ENCODE measurements around the gene ATG4B. TPM values are rescaled to one million over a fixed set of nuclear protein-coding genes. Genes with fewer than 3 reads are reported as not detected.
A peak's percentile ranks its signal among the peaks of the same experiment; 100 is the strongest.

The ATG4B gene
- total RNA-seq, 2 experiments from 2014 or later: 84.1 to 87.1 TPM

DNA sequence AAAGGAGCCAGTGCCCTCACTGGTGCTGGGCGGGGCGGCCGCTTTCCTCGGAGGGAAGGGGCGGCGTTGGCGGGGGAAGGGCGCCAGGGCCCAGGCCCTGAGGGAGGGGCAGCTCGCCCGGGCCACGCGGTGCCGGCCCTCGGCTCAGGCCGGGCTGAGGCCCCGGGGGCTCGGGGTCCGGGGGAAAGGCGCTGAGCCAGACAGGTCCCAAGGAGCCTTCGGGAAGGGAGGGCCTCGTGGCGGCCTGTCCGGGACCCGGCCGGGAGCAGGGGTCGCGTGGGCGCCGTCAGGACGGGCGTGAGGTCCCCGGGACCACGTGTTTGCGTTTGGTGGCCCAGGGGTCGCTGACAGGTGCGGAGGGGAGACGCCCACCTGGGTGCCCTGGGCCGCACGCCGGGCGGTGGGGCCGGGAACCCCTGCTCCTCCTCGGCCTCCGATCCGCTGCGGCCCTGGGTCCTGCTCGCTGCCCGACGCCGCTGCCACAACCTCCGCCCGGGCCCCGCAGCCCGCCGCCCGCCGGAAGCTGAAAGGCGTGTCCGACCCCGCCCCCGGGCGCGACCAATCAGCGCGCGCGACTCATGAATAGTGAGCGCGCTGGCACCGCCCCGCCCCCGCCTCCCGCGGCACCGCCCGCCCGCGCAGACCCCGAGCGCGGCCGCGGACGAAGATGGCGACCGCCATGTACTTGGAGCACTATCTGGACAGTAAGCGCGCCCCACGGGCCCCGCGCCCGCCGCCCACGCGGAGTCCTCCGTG, 64.1 kb downstream of the ATG4B start, which contains the start of gene ING5:
ING5 (plus strand) TSS at position 641 of the 756 bp plus-strand sequence; CDS start at position 668, 27 bp downstream.
- peak; percentile 96 for DNase-seq
- H3K27ac Mint-ChIP-seq: peak within 1 kb of the TSS; percentile 84
- peaks cover 4% of the 10 kb centered on the region for H3K9me3 Mint-ChIP-seq
- H3K27me3 Mint-ChIP-seq: no peaks in the 10 kb centered on the region
- CTCF ChIA-PET: interaction anchor here (0.6 to 5.9 kb wide), 16 partner anchors 9 to 623 kb away, joined by 3 to 54 read pairs (median 4); partner anchors contain the start of genes D2HGDH, DTYMK, HDLBP and SEPTIN2
- POLR2A ChIA-PET: interaction anchor here (1.0 to 7.6 kb wide), 21 partner anchors 10 to 388 kb away, joined by 3 to 141 read pairs (median 9); partner anchors contain the start of genes D2HGDH, DTYMK, HDLBP and PDCD1
- H3K4me1 Mint-ChIP-seq: peaks cover 27% of the 10 kb centered on the region
- peak within 1 kb of the TSS; percentile 79 for H3K4me3 Mint-ChIP-seq
- peaks cover 21% of the 10 kb centered on the region for H3K36me3 Mint-ChIP-seq (ENCODE audit: low read depth)

DNA sequence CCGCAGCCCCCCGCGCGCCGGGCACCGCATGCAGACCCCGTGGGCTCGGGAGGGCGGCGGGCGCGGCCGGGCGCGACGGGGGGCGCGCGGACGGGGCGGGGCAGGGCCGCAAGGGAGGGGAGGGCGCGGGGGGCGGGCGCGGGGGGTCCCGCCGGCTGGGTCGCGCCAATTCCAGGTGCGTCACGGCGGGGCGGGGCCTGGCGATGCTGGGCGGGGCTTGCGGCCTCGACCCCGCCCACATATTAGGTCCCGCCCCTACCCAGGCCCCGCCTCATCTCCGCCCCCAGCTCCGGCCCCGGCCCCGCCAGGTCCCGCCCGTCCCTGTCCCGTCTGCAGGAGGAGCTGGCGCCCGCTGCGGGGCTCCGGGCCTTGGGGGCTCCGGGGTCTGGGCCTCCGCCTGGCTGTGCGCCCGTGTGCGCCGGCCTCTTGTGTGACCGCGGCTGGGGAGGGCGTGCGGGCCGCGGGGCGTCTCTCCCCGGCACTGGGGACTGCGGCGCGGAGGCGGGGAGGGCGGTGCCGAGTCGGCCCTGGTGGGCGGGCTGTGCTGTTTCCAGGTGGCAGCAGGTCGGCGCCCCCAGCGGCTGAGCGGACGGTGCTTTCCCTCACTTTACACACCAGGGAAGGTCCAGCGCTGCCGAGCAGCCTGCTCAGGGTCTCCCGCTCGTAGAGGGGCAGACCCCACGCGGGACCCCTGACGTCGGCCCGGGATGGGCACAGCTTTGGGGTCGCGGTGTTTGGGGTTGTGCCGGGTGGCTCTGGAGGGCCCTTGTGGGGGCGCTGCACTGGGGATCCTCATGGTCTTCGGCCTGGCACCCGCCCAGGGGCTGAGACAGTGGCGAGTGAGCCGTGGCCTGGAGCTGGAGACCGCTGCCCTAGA, 64.9 kb downstream of the ATG4B start:
- H3K36me3 Mint-ChIP-seq (ENCODE audit: low read depth): peaks cover 28% of the 10 kb centered on the region
- ChIA-PET POLR2A (interaction anchor here (1.0 to 7.6 kb wide), 20 partner anchors 10 to 389 kb away, joined by 3 to 141 read pairs (median 9); partner anchors contain the start of genes D2HGDH, DTYMK, HDLBP and PDCD1), CTCF (interaction anchor here (0.8 to 5.9 kb wide), 14 partner anchors 9 to 624 kb away, joined by 3 to 54 read pairs (median 4); partner anchors contain the start of genes D2HGDH, DTYMK, HDLBP and SEPTIN2)
- no peaks in the 10 kb centered on the region for H3K27me3 Mint-ChIP-seq
- peaks cover 6% of the 10 kb centered on the region for H3K9me3 Mint-ChIP-seq
- peaks cover 27% of the 10 kb centered on the region for H3K4me1 Mint-ChIP-seq
- H3K4me3 Mint-ChIP-seq: peak overlapping the region; percentile 76
- H3K27ac Mint-ChIP-seq: peak overlapping the region; percentile 38
- peak; percentile 85 for DNase-seq

DNA sequence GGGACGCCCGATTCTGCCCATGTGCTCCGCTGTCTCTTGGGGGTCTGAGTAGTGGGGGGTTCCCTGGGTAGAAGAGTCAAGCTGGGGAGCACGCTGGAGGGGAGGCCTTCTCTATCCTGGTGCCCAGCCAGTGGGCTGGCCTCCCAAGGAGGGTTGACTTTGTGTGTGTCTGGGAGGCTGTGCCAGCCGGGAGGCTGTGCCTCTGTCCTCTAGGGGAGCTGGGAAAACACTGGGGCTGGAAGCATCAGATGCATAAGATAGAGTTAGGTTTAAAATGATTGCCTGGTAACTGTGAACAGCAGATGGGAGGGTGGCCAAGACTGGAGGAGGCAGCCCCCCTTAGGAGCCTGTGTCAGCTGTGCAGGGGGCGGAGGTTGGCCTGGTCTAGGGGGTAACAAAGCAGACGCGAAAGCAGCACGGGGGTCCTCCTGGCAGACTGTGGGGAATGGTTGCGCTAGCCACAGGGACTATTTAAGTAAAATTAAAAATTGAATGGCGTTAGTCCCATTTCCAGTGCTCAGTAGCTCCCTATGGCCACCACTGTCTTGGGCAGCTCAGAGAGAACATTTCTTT, 65.6 kb downstream of the ATG4B start:
- CTCF ChIA-PET: interaction anchor here (1.6 to 5.9 kb wide), 5 partner anchors 11 to 175 kb away, joined by 11 to 54 read pairs (median 27); partner anchors contain the start of genes D2HGDH and DTYMK
- peak overlapping the region; percentile 38 for H3K27ac Mint-ChIP-seq
- DNase-seq: no peak
- H3K9me3 Mint-ChIP-seq: peaks cover 6% of the 10 kb centered on the region
- H3K4me1 Mint-ChIP-seq: peaks cover 27% of the 10 kb centered on the region
- no peaks in the 10 kb centered on the region for H3K27me3 Mint-ChIP-seq
- H3K36me3 Mint-ChIP-seq (ENCODE audit: low read depth): peaks cover 31% of the 10 kb centered on the region
- H3K4me3 Mint-ChIP-seq: peak overlapping the region; percentile 76
- POLR2A ChIA-PET: interaction anchor here (0.5 to 7.6 kb wide), 11 partner anchors 10 to 1143 kb away, joined by 3 to 141 read pairs (median 10); partner anchors contain the start of genes D2HGDH, DTYMK and PDCD1

DNA sequence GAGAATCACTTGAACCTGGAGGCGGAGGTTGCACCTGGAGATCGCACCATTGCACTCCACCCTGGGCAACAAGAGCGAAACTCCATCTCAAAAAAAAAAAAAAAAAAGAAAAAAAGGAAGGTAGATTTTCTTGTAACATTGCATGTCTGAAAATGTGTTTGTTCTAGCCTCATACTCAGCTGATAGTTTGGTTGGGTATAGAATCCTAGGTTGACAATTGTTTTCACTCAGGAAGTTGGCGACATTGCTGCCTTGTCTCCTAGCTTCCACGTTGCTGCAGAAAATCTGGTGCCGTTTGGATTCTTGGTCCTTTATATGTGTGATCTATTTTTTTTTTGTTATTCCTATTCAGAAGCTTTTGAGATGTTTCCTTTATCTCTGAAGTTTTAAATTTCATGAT, 69.0 kb downstream of the ATG4B start:
- Mint-ChIP-seq H3K27me3 (no peaks in the 10 kb centered on the region), H3K27ac (no peak overlapping the region), H3K4me3 (no peak overlapping the region), H3K36me3 (ENCODE audit: low read depth) (peaks cover 54% of the 10 kb centered on the region), H3K4me1 (peaks cover 12% of the 10 kb centered on the region), H3K9me3 (peaks cover 6% of the 10 kb centered on the region)
- DNase-seq: no peak
- ChIA-PET CTCF (interaction anchor here (0.9 to 1.7 kb wide), 3 partner anchors 9 to 27 kb away, joined by 4 to 5 read pairs (median 4); no protein-coding TSS in a partner anchor), POLR2A (interaction anchor here (0.7 kb wide), 1 partner anchor 354 kb away, joined by 4 read pairs; no protein-coding TSS in a partner anchor)

DNA sequence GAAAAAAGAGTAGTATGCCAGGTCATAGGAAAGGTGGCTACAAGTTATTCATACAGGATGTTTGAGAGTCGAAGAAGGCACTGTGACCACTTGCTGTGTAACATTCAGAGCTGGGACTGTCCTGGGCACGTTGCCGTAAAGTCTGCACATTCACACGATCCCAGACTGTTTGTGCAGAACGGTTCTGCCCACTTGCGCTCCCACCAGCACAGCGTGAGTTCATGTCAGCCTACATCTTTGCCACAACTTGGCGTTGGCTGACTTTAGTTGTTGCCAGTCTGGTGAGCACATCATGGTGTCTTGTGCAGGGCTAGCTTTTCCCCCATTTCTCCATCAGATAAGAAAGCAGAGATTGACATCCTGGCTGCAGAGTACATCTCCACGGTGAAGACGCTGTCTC, 71.4 kb downstream of the ATG4B start:
- Mint-ChIP-seq H3K36me3 (ENCODE audit: low read depth) (peaks cover 61% of the 10 kb centered on the region), H3K27me3 (no peaks in the 10 kb centered on the region), H3K27ac (no peak overlapping the region), H3K9me3 (peaks cover 6% of the 10 kb centered on the region), H3K4me1 (peaks cover 2% of the 10 kb centered on the region), H3K4me3 (no peak overlapping the region)
- ChIA-PET CTCF (no interaction called here), POLR2A (no interaction called here)
- no peak for DNase-seq

DNA sequence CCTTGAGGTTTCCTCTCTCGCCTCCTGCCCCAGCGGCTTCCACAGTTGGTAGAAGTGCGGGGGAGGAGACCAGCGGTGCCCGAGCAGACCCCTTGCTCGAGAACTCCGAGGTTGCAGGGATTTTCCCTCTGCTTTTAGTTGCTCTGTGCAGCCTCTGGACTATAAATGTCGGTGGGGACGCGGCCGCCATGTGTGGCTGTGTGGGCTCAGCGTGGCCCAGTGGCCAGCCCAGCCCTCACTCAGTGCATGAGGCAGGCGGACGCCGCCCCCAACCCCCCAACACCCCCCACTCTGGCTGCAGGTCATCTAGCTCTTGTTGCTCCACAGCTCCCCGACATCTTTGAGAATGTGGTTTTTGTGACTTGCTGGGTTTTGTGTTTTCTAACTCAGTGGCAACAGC, 81.6 kb downstream of the ATG4B start:
- ChIA-PET POLR2A (interaction anchor here (0.9 kb wide), 1 partner anchor 18 kb away, joined by 5 read pairs; the partner anchor contains the start of gene ING5), CTCF (no interaction called here)
- Mint-ChIP-seq H3K4me3 (no peak overlapping the region), H3K4me1 (no peaks in the 10 kb centered on the region), H3K27ac (no peak overlapping the region), H3K27me3 (no peaks in the 10 kb centered on the region), H3K9me3 (peaks cover 4% of the 10 kb centered on the region), H3K36me3 (ENCODE audit: low read depth) (peaks cover 48% of the 10 kb centered on the region)
- DNase-seq: no peak

DNA sequence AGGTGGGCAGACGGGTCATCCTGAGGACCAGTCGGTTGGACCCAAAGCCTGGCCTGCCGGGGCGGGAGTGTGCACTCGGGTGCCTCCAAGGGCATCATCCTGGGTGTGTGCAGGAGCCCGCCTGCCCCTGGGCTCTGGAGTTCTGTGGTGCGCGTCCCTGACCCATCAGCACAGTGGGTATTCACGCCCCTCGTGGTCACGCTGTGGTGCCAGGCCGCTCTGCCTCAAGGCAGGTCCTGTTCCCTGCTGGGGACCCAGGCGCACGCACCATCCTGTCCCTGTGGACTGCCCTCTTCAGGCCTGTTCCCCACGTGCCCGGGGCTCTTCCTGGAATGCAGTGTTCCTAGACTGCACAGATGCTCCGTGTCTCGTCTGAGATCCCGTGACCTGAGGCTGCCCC, 82.6 kb downstream of the ATG4B start:
- CTCF ChIA-PET: no interaction called here
- no peak for DNase-seq
- peaks cover 4% of the 10 kb centered on the region for H3K9me3 Mint-ChIP-seq
- H3K4me1 Mint-ChIP-seq: no peaks in the 10 kb centered on the region
- POLR2A ChIA-PET: interaction anchor here (0.6 to 0.9 kb wide), 2 partner anchors 9 to 19 kb away, joined by 3 to 5 read pairs; partner anchors contain the start of gene ING5
- H3K27ac Mint-ChIP-seq: no peak overlapping the region
- peaks cover 46% of the 10 kb centered on the region for H3K36me3 Mint-ChIP-seq (ENCODE audit: low read depth)
- H3K4me3 Mint-ChIP-seq: no peak overlapping the region
- no peaks in the 10 kb centered on the region for H3K27me3 Mint-ChIP-seq

DNA sequence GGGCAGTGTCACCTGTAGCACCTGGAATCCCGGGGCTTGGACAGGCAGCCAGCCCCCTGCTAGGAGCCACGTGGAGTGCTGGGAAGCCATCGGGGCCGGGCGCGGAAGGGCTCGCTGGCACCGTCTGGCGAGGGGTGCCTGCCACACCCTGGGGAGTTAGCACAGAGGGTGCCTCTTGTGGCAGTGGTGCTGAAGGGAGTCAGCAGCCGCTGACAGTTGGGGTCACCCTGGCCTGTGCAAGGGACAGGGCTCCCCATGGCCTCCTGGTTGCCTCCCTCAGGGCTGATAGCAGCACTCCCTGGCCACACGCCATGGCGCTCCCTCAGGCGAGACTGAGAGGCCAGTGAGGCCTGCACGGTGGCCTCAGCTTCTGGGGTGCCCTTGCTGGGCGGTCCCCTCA, 83.1 kb downstream of the ATG4B start:
- peaks cover 47% of the 10 kb centered on the region for H3K36me3 Mint-ChIP-seq (ENCODE audit: low read depth)
- no peaks in the 10 kb centered on the region for H3K4me1 Mint-ChIP-seq
- no peak overlapping the region for H3K4me3 Mint-ChIP-seq
- no peak for DNase-seq
- ChIA-PET CTCF (interaction anchor here (1.1 kb wide), 1 partner anchor 158 kb away, joined by 3 read pairs; no protein-coding TSS in a partner anchor), POLR2A (interaction anchor here (0.6 kb wide), 1 partner anchor 9 kb away, joined by 3 read pairs; no protein-coding TSS in a partner anchor)
- no peaks in the 10 kb centered on the region for H3K27me3 Mint-ChIP-seq
- H3K9me3 Mint-ChIP-seq: peaks cover 4% of the 10 kb centered on the region
- H3K27ac Mint-ChIP-seq: no peak overlapping the region

DNA sequence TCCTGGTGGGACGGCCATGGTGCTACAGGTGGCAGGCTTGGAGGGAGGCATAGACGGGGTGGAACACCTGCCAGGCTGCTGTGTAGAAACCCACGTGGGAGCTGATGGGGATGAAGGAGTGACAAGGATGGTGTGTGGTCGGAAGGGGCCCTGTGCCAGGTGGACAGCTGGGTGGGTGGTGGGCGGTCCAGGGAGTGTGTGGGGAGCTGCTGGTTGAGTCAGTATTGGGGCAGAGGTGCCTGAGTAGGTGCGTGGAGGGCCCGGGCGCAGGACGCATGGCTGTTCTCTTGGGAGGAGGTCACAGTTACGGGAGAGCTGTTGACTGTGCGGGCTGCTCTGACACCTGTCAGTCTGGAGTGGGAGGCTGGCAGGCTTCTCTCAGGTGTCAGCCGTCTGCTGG, 84.4 kb downstream of the ATG4B start:
- Mint-ChIP-seq H3K27ac (no peak overlapping the region), H3K36me3 (ENCODE audit: low read depth) (peaks cover 43% of the 10 kb centered on the region), H3K4me1 (no peaks in the 10 kb centered on the region), H3K4me3 (no peak overlapping the region), H3K27me3 (no peaks in the 10 kb centered on the region), H3K9me3 (peaks cover 4% of the 10 kb centered on the region)
- POLR2A ChIA-PET: no interaction called here
- CTCF ChIA-PET: interaction anchor here (1.1 kb wide), 1 partner anchor 157 kb away, joined by 3 read pairs; no protein-coding TSS in a partner anchor
- DNase-seq: no peak

DNA sequence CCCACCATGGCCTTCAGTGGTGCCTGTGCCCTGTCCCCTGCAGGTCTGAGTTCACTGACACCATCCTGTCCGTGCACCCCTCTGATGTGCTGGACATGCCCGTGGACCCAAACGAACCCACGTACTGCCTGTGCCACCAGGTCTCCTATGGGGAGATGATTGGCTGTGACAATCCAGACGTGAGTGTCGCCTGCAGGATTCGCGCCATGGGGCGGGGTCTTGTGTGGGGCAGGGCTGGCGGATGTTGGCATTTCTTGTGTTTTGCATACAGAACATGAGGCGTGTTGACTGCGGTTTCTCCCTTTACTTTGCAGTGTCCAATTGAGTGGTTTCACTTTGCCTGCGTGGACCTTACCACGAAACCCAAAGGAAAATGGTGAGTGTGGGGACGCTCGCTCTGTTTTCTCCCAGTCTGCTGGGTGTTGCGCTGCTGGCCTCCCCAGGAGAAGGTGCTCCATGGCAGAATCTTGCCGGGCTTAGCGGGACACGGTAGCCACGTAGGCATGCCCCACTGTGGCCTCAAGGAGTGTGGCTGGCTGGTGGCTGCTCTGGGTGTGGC, 85.5 kb downstream of the ATG4B start:
- POLR2A ChIA-PET: no interaction called here
- CTCF ChIA-PET: no interaction called here

More for the DNA sequence above, 85.5 kb downstream of the ATG4B start:
- no peaks in the 10 kb centered on the region for H3K4me1 Mint-ChIP-seq
- H3K27ac Mint-ChIP-seq: no peak overlapping the region
- DNase-seq: no peak
- peaks cover 43% of the 10 kb centered on the region for H3K36me3 Mint-ChIP-seq (ENCODE audit: low read depth)
- peaks cover 4% of the 10 kb centered on the region for H3K9me3 Mint-ChIP-seq
- H3K4me3 Mint-ChIP-seq: no peak overlapping the region
- H3K27me3 Mint-ChIP-seq: no peaks in the 10 kb centered on the region
